Measurements from ENCODE around the gene CLHC1. TPM values are rescaled to one million over a fixed set of nuclear protein-coding genes. Genes with fewer than 3 reads are reported as not detected.
"Not testable (repeated sequence)": the region's sequence is repeated elsewhere in the genome, so short reads cannot be mapped to it uniquely, and the experiment has no call there.

The CLHC1 gene
- total RNA-seq, 2 experiments from 2014 or later = 7.5 to 8.3 TPM

GRCh38 chr2:55152475-55153412 lies 79.3 kb downstream of the CLHC1 start:
- ChIA-PET CTCF (no interaction called here), POLR2A (no interaction called here)
- Mint-ChIP-seq H3K4me1 (peaks cover 7% of the 10 kb centered on the region), H3K36me3 (ENCODE audit: low read depth) (no peaks in the 10 kb centered on the region), H3K27me3 (no peaks in the 10 kb centered on the region), H3K4me3 (no peak overlapping the region), H3K9me3 (no peaks in the 10 kb centered on the region), H3K27ac (no peak overlapping the region)
- no peak for DNase-seq

- no peaks in the 10 kb centered on the region for H3K9me3 Mint-ChIP-seq
- H3K4me3 Mint-ChIP-seq = no peak overlapping the region
- no peaks in the 10 kb centered on the region for H3K36me3 Mint-ChIP-seq (ENCODE audit: low read depth)
- peaks cover 1% of the 10 kb centered on the region for H3K4me1 Mint-ChIP-seq
- no peak overlapping the region for H3K27ac Mint-ChIP-seq
- no peak for DNase-seq
- CTCF ChIA-PET = no interaction called here
- POLR2A ChIA-PET = no interaction called here
- no peaks in the 10 kb centered on the region for H3K27me3 Mint-ChIP-seq
These were observed 80.2 kb downstream of the CLHC1 start for GRCh38 chr2:55151733-55152433.

GRCh38 chr2:55150834-55151233 lies 81.3 kb downstream of the CLHC1 start:
- Mint-ChIP-seq H3K27ac (no peak overlapping the region), H3K4me1 (no peaks in the 10 kb centered on the region), H3K9me3 (no peaks in the 10 kb centered on the region), H3K27me3 (no peaks in the 10 kb centered on the region), H3K4me3 (no peak overlapping the region), H3K36me3 (ENCODE audit: low read depth) (no peaks in the 10 kb centered on the region)
- CTCF ChIA-PET = no interaction called here
- POLR2A ChIA-PET = no interaction called here
- no peak for DNase-seq

GRCh38 chr2:55148269-55148668 lies 83.8 kb downstream of the CLHC1 start:
- Mint-ChIP-seq H3K4me1 (no peaks in the 10 kb centered on the region), H3K9me3 (no peaks in the 10 kb centered on the region), H3K36me3 (ENCODE audit: low read depth) (no peaks in the 10 kb centered on the region), H3K4me3 (no peak overlapping the region), H3K27ac (no peak overlapping the region), H3K27me3 (no peaks in the 10 kb centered on the region)
- DNase-seq = no peak
- CTCF ChIA-PET = interaction anchor here (0.8 kb wide), 1 partner anchor 10 kb away, joined by 3 read pairs; no protein-coding TSS in a partner anchor
- POLR2A ChIA-PET = no interaction called here

- Mint-ChIP-seq H3K4me1 (no peaks in the 10 kb centered on the region), H3K27ac (no peak overlapping the region), H3K27me3 (no peaks in the 10 kb centered on the region), H3K4me3 (no peak overlapping the region), H3K36me3 (ENCODE audit: low read depth) (no peaks in the 10 kb centered on the region), H3K9me3 (peaks cover 2% of the 10 kb centered on the region)
- DNase-seq = no peak
- CTCF ChIA-PET = no interaction called here
- POLR2A ChIA-PET = no interaction called here
These were observed 84.6 kb downstream of the CLHC1 start for GRCh38 chr2:55147531-55147930.

GRCh38 chr2:55147041-55147440 lies 85.1 kb downstream of the CLHC1 start:
- Mint-ChIP-seq H3K36me3 (ENCODE audit: low read depth) (no peaks in the 10 kb centered on the region), H3K27ac (no peak overlapping the region), H3K4me1 (peaks cover 4% of the 10 kb centered on the region), H3K9me3 (peaks cover 2% of the 10 kb centered on the region), H3K4me3 (no peak overlapping the region), H3K27me3 (no peaks in the 10 kb centered on the region)
- no peak for DNase-seq
- CTCF ChIA-PET = no interaction called here
- POLR2A ChIA-PET = no interaction called here

GRCh38 chr2:55146263-55146662 lies 85.8 kb downstream of the CLHC1 start:
- peaks cover 2% of the 10 kb centered on the region for H3K9me3 Mint-ChIP-seq
- no peaks in the 10 kb centered on the region for H3K27me3 Mint-ChIP-seq
- POLR2A ChIA-PET = no interaction called here
- CTCF ChIA-PET = no interaction called here
- DNase-seq = no peak
- H3K36me3 Mint-ChIP-seq (ENCODE audit: low read depth) = no peaks in the 10 kb centered on the region
- no peak overlapping the region for H3K27ac Mint-ChIP-seq
- peaks cover 8% of the 10 kb centered on the region for H3K4me1 Mint-ChIP-seq
- H3K4me3 Mint-ChIP-seq = no peak overlapping the region

GRCh38 chr2:55144922-55145820 lies 86.9 kb downstream of the CLHC1 start:
- Mint-ChIP-seq H3K4me3 (no peak overlapping the region), H3K4me1 (peaks cover 8% of the 10 kb centered on the region), H3K36me3 (ENCODE audit: low read depth) (no peaks in the 10 kb centered on the region), H3K27me3 (no peaks in the 10 kb centered on the region), H3K9me3 (peaks cover 2% of the 10 kb centered on the region), H3K27ac (no peak overlapping the region)
- DNase-seq = no peak
- ChIA-PET CTCF (no interaction called here), POLR2A (no interaction called here)

GRCh38 chr2:55143706-55144105 lies 88.4 kb downstream of the CLHC1 start:
- H3K4me3 Mint-ChIP-seq; H3K4me1 Mint-ChIP-seq; DNase-seq; H3K27ac Mint-ChIP-seq; H3K9me3 Mint-ChIP-seq; H3K27me3 Mint-ChIP-seq; CTCF ChIA-PET; H3K36me3 Mint-ChIP-seq (ENCODE audit: low read depth); POLR2A ChIA-PET: not testable (repeated sequence)

GRCh38 chr2:55142518-55142917 lies 89.6 kb downstream of the CLHC1 start:
- Mint-ChIP-seq H3K27me3 (no peaks in the 10 kb centered on the region), H3K4me1 (peaks cover 8% of the 10 kb centered on the region), H3K4me3 (no peak overlapping the region), H3K9me3 (peaks cover 2% of the 10 kb centered on the region), H3K36me3 (ENCODE audit: low read depth) (no peaks in the 10 kb centered on the region), H3K27ac (no peak overlapping the region)
- no peak for DNase-seq
- ChIA-PET POLR2A (interaction anchor here (0.8 kb wide), 1 partner anchor 92 kb away, joined by 6 read pairs; the partner anchor contains the start of gene RTN4), CTCF (no interaction called here)

GRCh38 chr2:55141572-55142413 lies 90.3 kb downstream of the CLHC1 start:
- Mint-ChIP-seq H3K9me3 (peaks cover 2% of the 10 kb centered on the region), H3K4me3 (no peak overlapping the region), H3K36me3 (ENCODE audit: low read depth) (no peaks in the 10 kb centered on the region), H3K27me3 (no peaks in the 10 kb centered on the region), H3K27ac (no peak overlapping the region), H3K4me1 (peaks cover 8% of the 10 kb centered on the region)
- no peak for DNase-seq
- ChIA-PET CTCF (interaction anchor here (1.7 kb wide), 1 partner anchor 26 kb away, joined by 4 read pairs; no protein-coding TSS in a partner anchor), POLR2A (interaction anchor here (0.8 kb wide), 1 partner anchor 92 kb away, joined by 6 read pairs; the partner anchor contains the start of gene RTN4)

Data from activated CD4-positive, alpha-beta memory T cell treated with anti-CD3 and anti-CD28 coated beads, Interleukin-2, amount 10 ng/mL, durations not matched to agents 7 days and 5 days (primary cell).